Measurements from ENCODE around the gene ST7.

DNA sequence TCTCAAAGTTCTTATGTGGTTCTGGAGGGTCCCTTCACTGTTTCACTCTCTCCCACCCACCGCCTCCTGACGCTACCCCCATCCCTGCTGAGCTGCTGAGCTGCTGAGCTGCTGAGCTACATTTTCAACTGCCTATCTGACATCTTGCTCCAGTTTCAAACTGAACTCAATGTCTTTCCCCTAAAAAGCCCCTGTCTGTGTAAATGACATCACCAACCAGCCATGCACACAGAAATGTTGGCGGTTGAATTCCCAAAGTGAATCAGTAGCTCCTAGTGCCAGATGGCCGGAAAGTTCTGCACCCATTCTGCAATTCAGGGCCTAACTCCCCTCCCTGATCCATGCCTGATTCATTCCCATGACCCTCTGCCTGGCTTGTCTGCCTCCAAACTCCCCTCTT is 298.4 kb downstream of the ST7 start:
- TF ChIP-seq POLR2AphosphoS5 (IDR thresholded peaks at IDR 0.05) (no peak), TAF1 (IDR thresholded peaks at IDR 0.05; ENCODE audit: low read depth) (no peak), EZH2 (IDR thresholded peaks at IDR 0.05; ENCODE audit: borderline replicate concordance, insufficient read depth, low read length, poor library complexity, severe bottlenecking) (no peak), RAD21 (conservative IDR thresholded peaks at IDR 0.05) (no peak), EP300 (conservative IDR thresholded peaks at IDR 0.05; ENCODE audit: poor library complexity, severe bottlenecking) (no peak), SMC3 (conservative IDR thresholded peaks at IDR 0.05; ENCODE audit: poor library complexity) (no peak)
- TF ChIP-seq, protein P1, sequence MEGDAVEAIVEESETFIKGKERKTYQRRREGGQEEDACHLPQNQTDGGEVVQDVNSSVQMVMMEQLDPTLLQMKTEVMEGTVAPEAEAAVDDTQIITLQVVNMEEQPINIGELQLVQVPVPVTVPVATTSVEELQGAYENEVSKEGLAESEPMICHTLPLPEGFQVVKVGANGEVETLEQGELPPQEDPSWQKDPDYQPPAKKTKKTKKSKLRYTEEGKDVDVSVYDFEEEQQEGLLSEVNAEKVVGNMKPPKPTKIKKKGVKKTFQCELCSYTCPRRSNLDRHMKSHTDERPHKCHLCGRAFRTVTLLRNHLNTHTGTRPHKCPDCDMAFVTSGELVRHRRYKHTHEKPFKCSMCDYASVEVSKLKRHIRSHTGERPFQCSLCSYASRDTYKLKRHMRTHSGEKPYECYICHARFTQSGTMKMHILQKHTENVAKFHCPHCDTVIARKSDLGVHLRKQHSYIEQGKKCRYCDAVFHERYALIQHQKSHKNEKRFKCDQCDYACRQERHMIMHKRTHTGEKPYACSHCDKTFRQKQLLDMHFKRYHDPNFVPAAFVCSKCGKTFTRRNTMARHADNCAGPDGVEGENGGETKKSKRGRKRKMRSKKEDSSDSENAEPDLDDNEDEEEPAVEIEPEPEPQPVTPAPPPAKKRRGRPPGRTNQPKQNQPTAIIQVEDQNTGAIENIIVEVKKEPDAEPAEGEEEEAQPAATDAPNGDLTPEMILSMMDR (IDR thresholded peaks at IDR 0.05; ENCODE audit: poor library complexity, severe bottlenecking): no peak
- TF ChIP-seq, protein P2, sequence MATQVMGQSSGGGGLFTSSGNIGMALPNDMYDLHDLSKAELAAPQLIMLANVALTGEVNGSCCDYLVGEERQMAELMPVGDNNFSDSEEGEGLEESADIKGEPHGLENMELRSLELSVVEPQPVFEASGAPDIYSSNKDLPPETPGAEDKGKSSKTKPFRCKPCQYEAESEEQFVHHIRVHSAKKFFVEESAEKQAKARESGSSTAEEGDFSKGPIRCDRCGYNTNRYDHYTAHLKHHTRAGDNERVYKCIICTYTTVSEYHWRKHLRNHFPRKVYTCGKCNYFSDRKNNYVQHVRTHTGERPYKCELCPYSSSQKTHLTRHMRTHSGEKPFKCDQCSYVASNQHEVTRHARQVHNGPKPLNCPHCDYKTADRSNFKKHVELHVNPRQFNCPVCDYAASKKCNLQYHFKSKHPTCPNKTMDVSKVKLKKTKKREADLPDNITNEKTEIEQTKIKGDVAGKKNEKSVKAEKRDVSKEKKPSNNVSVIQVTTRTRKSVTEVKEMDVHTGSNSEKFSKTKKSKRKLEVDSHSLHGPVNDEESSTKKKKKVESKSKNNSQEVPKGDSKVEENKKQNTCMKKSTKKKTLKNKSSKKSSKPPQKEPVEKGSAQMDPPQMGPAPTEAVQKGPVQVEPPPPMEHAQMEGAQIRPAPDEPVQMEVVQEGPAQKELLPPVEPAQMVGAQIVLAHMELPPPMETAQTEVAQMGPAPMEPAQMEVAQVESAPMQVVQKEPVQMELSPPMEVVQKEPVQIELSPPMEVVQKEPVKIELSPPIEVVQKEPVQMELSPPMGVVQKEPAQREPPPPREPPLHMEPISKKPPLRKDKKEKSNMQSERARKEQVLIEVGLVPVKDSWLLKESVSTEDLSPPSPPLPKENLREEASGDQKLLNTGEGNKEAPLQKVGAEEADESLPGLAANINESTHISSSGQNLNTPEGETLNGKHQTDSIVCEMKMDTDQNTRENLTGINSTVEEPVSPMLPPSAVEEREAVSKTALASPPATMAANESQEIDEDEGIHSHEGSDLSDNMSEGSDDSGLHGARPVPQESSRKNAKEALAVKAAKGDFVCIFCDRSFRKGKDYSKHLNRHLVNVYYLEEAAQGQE (IDR thresholded peaks at IDR 0.05; ENCODE audit: borderline replicate concordance): no peak
